ENCODE data around the gene PRELID3B. TPM values are rescaled to one million over a fixed set of nuclear protein-coding genes. Genes with fewer than 3 reads are reported as not detected.
"Not testable (repeated sequence)": the region's sequence is repeated elsewhere in the genome, so short reads cannot be mapped to it uniquely, and the experiment has no call there.

The PRELID3B gene
- total RNA-seq, 1 experiment from 2014 or later = 280 TPM

DNA sequence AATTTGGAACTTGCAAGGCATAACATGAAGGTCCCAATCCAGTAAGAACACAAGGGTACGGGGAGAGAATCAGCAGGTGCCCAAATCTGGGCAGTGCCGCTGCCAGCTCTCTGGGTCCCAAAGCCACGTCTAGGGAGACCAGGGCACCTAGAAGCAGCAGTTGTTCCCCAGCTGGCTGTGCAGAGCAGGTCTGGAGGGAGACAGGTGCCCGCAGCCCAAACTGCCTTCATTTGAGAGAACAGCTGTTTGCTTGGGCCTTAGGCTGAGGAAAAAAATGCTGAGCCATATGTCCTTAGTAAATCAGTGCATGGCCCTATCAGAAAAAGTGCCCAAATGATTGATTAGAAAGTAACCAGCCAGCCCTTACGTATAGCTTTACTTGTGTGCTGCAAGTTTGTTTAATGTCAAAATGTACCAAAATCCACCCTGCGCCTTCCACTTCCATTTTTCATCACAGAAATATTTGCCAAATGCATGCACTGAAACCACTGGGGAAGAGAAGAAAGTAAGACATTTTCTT, 9.1 kb upstream of the PRELID3B start:
- no peak for DNase-seq (ENCODE audit: extremely low read depth, low read depth)

DNA sequence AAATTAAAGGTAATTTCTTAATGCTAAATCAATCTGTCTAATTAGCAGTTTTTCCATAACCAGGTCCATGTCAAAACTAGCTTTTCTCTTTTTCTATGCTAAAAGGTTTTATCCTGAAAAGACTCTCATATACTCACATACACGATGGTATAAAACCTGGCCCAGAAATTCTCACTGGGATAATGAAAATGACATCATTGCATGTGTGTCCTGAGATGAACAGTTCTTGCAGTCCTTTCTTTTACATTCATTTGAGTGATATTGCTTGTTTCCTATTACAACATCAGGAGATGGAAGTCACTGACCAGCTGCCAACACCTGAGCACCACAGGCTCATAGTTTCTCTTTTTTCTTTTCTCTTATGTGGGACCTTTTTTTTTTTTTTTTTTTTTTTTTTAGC, 7.9 kb upstream of the PRELID3B start:
- DNase-seq (ENCODE audit: extremely low read depth, low read depth) = no peak

DNA sequence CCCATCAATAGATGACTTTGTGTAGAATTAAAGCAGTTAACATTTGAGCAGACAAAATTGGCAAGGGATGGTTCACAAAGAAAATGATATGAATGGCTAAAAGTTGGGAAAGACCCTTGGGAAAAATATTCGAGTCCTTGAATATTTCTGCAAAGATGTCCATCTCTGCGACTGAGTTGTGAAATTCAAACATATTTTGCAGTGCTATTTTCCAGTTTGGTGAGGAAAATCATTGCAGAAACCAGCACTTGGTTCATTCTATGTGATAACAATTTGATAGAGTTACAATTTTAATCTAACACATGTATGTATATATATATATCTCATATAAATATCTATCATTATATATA, 6.1 kb upstream of the PRELID3B start:
- DNase-seq (ENCODE audit: extremely low read depth, low read depth) = no peak

DNA sequence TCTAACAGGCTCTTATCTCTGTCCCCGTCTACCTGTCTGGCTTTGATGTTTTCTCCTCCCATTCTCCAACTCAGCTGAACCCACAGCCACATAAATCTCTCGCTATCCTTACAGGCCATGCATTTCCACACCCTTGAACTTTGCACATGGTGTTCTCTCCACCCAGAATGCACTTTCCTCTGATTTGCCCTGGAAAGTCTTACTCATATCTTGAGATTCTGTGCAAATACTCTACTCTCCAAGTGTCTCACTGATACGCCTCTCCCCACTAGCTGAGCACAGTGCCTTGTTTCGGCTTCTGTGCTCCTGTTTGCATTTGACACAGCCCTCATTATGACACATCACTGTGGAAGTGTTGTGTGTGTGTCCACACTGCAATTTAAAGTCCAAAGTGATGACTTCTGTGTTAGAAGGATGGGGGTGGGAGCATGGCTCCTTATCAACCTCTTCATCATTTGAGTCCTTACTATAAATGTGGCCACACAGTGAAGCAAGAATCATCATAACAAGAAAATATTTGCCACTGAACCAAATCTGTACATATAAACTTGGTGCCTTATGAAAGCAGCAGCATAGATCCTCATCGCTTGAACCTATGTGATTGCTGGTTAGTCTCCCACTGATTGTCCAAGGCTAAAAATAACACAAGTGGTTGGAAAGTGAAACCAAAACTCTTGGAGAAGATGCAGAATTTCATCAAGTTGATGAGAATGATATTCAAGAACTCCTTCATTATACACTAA, 5.5 kb upstream of the PRELID3B start:
- peak; percentile 72 for DNase-seq (ENCODE audit: extremely low read depth, low read depth)

DNA sequence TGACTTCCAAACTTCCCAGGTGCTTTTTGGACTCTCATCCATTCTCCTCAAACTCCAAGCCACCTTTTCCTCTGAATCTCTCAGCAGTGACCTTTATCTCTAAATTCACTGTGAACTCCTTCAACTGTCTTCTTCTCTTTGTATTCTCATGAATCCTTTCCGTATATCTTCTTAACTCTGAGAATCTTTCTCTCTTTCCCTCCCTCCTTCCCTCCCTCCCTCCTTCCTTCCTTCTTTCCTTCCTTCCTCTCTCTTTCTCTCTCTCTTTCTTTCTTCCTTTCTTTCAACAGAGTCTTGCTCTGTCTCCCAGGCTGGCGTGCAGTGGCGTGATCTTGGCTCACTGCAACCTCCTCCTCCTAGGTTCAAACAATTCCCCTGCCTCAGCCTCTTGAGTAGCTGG, 4.3 kb upstream of the PRELID3B start:
- DNase-seq (ENCODE audit: extremely low read depth, low read depth) = no peak

DNA sequence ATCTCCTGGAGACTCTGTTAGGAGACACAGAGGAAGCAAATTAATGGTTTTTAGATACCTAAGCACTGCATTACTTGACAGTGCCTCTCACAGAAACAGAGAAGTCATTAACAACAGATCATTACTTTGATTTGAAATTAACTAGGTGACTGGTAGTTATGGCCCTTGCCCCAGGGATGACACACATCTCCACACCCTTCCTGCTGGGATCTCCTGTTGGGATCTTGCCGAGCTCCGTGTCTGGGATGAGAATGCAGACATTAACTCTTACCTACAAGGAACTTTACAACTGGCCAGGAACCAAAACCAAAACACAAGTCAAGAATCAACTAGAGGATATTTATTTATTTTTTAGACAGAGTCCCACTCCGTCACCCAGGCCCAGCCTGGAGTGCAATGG, 2.2 kb upstream of the PRELID3B start:
- no peak for DNase-seq (ENCODE audit: extremely low read depth, low read depth)

DNA sequence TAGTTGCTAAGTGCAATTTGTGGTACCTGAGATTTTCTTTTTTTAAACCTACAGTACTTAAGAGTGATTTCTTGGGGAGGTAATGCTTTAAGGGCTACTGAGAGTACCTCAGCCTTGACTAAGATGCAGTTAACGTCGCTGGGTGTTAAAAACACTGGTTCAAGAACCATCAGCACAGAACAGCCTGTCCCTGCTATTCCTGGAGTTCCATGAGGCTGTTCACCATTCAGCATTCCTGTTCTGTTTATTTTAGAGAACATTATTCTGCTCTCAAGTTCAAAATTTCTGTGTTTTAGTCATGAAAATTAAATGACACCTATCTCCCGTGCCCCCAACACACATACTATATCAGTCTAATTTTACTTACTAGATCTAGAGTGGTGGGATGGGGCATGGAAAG, 1.7 kb upstream of the PRELID3B start:
- DNase-seq (ENCODE audit: extremely low read depth, low read depth) = no peak

DNA sequence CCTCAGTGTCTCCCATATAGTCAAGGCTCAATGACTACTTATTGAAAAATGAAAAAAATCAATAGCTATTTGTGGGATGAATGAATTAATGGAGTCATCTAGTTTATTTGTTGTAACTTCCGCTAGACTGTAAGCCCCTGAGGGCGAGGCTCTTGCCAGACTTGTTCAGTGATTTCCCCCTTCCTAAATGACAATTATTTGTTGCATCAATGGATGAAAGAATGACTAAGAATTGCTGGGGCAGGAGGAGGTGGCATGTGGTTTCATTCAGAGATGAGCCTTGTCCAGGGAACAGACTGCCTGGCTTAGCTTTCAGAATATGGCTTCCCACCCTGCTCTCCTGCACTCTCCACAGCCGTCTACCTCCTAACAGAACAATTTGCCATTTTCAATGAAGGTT, 1.1 kb upstream of the PRELID3B start:
- no peak for DNase-seq (ENCODE audit: extremely low read depth, low read depth)

DNA sequence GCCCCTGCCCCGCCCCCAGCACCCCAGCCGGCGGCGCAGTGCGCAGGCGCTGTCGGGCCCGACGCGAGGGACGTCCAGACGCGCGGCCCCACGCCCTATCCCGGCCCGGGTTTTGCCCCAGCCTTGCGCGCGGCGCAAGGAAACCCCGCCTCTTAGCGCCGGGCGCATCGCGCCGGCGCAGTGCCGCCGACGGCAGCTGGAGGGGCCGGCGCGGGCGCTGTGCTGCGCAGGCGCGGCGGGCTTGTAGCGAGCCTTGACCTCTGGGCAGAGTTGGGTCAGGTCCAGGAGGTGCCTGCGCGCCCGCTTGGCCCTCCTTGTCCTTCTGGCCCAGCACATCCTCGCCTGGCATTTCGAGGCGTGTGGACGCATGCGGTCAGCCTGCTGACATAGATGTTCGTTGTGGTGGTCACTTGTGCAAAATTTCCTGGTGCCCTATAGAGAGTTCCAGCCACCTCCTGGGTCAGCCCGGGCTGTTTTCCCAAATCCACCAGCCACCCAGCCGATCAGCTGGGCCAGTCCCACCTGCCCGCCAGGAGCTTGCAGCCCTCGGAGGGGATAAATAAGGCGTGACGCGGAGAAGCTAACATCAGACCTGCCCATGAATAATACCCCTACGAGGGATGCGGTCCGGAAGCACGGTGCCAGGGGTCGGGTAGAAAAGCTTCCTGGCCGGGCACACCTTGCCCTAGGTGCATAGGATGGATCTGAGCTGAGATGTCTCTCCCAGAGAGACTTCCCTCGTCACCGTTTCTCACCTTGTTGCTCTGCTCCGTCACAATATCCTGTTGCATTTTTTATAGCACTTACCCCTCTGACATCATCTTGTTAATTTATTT, 428 bp upstream of the PRELID3B start:
- peak; percentile 93 for DNase-seq (ENCODE audit: extremely low read depth, low read depth)

DNA sequence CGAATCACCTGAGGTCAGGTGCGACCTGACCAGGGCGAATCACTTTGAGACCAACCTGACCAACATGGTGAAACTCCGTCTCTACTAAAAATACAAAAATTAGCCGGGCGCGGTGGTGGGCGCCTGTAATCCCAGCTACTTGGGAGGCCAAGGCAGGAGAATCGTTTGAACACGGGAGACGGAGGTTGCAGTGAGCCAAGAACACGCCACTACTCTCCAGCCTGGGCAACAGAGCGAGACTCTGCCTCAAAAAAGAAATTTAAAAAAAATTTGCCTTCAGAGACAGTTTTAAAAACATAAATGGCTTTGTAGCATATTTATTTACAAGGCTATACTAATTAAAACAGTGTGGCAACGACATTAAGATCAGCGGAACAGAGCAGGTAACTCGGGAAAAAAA, 1.1 kb downstream of the PRELID3B start:
- DNase-seq (ENCODE audit: extremely low read depth, low read depth) = not testable (repeated sequence)

DNA sequence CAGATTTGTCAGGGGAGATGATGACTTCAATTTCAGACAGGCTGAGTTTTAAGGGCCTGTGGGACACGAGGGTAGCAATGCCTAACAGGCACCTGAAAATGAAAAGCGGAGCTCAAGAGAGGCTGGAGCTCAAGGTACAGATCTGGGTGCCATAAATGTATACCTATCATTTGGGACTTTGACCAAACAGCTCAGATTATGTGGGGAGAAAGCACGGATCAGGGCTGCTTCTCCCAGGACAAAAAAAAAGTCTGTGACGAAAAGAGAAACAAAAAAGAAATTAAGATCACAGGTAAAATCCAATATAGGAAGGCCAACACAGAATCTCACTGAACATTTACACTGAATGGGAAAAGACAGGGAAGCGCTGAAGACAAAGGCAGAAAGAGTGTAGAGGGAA, 1.9 kb downstream of the PRELID3B start:
- no peak for DNase-seq (ENCODE audit: extremely low read depth, low read depth)

DNA sequence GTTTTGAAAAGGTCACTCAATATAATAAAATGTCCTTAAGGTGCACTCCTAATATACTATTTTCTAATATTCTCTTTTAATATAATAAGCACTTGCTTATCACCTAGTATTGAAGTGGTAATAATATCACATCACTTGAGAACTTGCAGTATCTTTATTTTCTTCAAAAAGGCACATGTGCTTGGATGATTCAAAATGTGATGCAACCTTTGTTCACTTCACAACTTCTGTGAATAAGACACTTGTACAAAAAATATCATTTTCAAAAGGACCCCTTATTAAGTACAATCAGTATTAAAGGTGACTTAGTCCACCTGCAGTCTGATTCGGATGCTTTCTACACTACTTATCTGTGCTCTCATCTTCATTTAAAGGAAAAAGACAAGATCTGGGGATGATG, 3.4 kb downstream of the PRELID3B start:
- no peak for DNase-seq (ENCODE audit: extremely low read depth, low read depth)

DNA sequence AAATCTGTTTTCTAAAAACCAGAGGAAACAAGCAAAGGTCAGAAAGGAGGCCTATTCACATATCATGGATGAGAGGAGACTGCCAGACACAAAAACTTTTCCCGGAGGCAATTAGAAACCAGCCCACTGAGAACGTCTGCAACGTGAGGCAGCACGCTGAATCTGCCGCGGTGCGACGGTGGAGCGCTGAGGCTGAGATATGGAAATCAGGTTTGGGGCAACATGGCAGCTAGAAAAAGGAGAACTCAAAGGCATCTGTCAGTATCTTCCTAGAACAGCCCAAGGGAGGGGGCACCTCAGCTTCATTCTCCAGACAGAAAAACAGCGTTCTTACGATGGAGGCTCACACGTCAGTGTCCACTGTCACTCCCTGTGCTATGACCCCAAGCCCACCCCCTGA, 5.2 kb downstream of the PRELID3B start:
- no peak for DNase-seq (ENCODE audit: extremely low read depth, low read depth)

DNA sequence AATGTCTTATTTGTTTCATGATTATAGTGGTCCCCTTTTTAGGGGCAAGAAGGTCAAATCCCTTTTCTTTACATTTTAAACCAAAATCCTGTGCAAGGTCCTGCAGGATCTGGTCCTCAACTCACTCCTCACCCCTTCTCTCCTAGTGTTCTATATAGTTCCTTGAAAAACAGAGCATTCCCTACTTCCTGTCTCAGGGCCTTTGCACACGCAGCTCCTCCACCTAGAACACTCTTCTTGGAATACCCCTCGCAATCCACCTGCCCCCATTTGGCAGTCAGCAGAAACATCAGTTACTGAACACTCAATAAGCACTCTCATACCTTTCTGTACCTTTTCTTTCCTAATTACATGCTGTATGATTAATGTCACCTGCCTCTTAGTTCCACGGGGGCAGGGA, 7.2 kb downstream of the PRELID3B start:
- DNase-seq (ENCODE audit: extremely low read depth, low read depth) = no peak

DNA sequence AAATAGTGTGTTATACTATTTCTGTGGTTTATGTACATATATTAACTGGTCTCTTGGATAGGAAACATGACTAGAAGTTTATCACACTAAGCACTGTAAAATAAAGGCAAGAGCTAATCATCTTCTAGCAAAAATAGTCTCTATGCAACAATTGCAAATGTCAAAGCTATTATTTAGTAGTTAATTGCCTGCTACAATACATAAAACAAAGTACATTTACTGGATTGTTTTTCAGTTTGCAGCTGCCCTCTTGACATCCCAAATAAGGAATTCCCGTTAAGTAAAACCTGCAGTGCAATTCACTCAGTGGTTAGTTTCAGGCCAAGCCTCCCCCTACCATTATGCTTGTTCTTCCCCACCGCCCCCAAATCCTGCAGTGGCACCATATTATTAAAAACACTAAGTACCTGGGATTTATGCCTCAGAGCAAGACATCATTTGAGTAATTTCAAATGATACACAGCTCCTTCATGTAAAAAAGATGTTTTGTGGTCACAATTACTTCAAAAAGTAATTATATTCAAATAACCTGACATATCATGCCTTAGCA, 8.9 kb downstream of the PRELID3B start:
- no peak for DNase-seq (ENCODE audit: extremely low read depth, low read depth)

DNA sequence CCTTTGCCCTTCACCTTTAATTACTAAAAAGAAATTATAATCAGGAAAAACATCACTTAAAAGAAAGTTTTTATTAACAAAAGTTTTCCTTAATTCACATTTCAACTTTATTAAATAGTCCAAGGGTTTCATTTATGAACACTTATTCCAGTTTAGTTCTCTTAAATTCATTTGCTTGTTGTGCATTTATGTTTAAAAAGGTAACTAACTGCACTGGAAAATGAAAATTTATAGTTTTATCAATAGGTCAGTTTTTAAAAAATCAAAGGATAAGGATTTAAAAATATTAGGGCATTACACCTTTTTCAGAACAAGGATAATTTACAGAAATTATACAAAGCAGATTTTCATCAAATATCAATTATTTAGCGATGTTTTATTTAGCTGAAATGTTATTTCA, 9.5 kb downstream of the PRELID3B start:
- no peak for DNase-seq (ENCODE audit: extremely low read depth, low read depth)

DNA sequence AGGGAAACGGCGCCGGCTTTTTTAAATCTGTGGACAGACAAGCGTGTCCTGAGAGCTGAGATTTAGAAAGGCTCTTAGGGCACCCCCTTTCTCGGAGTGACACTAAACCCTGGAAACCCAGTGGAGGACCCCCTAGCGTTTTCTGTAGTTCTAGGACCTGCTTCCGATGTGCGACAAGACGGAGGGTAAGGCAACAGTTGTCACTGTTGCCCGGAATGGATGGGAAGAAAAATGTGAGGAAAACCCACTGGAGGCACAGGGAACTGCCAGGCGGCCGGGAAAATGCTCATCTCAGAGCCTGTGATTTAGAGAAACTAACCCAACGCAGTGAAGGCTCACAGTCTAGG, 9.9 kb downstream of the PRELID3B start:
- no peak for DNase-seq (ENCODE audit: extremely low read depth, low read depth)

DNA sequence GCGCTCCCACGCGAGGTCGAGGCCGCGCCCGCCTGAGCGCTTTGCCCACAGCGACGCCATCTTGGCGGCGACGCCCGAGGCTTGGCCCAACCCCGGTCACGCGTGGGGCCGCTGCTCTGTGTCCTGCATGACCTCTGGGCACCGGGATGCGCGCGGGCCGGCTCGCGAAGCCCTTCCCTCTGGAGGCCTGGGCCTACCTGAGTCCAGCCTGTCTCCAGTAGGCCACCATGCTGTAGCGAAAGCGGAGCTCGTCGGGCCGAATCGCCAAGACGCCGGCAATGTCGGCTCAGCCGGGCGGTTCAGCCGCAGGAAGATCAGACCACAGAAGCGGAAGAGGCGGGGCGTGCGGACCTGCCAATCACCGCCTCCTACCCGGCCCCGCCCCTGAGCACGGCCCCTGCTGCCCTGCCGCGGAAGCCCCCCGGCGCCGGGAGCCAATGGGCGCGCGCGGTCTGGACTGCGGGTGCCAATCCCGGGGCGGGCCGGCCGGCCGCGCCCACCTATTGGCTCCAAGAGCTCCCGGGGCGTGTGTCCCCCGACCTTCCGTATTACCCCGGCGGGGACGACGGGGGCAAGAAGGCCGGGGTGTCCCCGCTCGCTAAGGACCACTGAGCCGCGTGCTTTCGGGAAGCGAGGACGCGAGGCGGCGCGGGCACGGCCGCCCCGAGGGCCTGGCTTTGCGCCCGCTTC, 10.4 kb downstream of the PRELID3B start, which contains the start of gene ATP5F1E:
Gene ATP5F1E, minus strand, starts transcription at position 313 of the 690 bp plus-strand sequence. Its CDS starts 84 bp downstream, at position 229.
- peak; percentile 93 for DNase-seq (ENCODE audit: extremely low read depth, low read depth)

DNA sequence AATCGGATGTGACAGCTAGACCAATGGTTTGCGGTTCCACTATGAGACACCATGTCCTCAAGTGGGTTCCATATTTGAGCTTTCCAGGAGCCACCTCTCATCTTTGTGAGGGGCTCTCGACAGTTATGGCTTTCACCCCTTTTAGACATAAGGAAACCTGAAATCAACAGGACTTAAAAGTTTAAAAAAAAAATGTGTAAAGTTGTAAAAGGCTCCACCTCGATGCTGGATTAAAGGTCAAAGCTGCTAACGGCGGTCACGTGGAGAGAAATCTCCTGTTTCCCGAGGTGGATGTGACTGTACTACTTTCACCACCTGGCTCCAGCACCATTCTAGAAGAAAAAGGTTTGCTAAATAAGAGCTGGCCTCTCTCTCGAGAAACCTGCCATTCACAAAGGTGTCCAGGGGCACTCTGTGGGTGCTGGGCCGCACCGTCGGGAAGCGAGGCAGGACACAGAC, 11.0 kb downstream of the PRELID3B start:
- no peak for DNase-seq (ENCODE audit: extremely low read depth, low read depth)

DNA sequence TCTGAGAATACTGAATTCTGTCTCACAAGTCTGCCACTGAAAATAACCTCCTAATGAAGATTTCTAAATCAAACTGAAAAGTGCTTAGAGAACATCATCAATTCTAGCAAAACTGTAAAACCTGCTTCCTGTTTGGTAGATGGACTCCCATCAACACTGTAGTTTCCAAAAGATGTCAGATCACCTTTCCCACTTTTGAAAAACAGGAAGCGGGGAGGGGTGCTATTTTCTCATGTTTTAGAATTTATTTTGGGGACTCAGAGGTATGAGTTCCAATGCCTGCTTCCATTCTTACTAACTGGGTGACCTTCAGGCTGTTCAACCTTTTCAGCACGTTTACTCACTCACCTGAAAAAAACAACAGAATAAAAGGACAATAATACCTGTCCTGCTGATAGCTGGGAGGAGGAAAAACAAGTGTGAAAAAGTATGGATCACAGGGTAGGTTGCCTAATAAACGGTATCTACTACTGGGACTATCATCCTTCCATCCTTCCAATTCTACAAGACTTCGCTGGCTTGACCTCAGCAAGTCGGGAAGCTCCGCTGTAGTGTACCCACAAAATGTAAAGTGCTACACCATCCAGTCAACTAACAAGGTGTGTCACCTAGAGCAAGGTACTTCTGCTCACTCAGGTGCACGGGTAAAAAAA, 11.5 kb downstream of the PRELID3B start:
- no peak for DNase-seq (ENCODE audit: extremely low read depth, low read depth)
